GM18861 (cell line): ENCODE data around the gene ATG10.

Experiments used
- ATAC-seq: cut with Tn5 transposase; IDR thresholded peaks from one replicate; pipeline ENCODE4 v1.9.1; 2021; ENCODE audit not compliant: unreplicated experiment

Gene ATG10

DNA sequence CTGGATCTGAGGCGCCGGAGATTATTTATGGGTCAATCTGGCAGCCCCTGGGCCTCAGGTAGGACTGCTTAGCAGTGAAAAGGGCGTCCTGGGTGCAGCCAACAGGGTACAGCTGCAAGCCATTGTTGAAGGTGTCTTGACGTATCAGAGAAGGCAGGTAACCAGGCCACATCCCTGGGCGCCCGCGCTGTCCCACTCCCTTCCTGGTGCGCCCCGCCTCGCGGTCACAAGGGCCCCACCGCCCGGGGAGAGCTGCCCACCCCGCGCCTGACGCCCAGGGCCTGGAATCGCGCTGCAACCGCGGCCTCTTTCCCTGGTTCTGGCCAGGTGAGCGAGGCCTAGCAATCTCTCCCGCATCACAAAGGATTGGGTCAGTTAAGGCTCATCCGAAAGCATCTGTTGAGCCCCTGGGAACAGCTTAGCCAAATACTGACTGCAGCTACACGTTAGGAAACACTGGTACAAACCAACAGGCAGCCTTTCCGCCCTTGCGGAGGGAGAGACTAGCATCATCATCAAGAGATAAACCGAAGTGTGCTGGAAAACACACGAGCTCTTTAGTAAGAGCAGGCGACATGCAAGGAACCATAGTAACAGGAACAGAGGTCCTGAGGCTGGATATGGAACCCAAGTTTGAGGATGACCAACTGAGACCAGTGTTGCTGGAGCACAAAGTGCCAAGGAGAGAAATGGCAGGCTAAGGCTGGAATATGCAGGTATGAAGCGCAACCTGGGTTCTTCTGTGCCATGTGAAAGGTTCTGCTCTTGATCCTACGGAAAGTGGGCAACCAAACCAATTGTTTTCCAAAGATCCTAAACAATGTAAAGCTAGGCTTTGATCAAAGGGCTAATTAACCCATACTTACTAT is 302.8 kb downstream of the ATG10 start:
- no peak for ATAC-seq

GRCh38 chr5:82275216-82275664 is 303.4 kb downstream of the ATG10 start:
- no peak for ATAC-seq

DNA sequence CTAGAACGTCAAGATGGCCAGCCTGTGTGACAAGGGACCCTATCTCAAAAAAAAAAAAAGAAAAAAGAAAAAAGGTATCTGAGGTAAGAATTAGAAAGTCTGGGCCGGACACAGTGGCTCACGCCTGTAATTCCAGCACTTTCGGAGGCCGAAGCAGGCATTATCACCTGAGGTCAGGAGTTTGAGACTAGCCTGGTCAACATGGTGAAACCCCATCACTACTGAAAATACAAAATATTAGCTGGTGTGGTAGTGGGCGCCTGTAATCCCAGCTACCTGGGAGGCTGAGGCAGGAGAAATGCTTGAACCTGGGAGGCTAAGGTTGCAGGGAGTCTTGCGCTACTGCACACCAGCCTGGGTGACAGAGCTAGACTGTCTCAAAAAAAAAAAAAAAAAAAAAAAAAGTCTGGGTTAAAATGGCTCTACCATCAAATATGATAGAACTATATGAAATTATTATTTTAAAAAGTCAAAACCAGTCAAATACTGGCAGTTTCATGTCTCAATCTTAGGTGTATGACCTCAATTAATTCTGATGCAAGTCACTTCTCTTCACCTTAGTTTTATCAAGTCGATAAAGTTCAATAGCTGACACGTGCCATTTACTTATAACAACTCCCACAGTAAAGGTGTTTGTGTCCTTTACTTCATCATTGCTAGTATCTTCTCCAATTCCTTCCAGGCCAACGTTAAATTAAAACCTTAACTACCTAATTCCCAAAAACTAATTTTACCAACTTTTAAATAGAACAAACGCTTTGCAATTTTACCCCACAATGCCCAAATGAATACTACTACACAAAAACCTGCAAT is 305.2 kb downstream of the ATG10 start:
- no peak for ATAC-seq

DNA sequence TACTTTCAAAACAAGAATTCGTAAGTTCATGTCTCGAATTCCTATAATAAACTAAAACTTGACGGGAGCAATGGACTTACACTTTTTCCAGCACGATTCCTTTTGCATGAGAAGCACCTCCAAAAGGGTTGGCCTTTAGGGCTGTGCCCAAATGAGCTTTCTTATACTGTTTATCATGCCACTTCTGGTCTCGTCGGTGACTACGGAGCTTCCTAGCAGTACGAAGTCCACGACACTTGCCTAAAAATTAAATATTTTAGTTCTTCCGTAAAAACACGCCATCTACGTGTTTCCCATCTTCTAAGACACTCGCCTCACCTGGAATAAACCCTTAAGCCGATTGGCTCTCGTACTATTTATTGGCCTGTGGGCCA is 305.8 kb downstream of the ATG10 start:
- ATAC-seq: no peak

GRCh38 chr5:82277987-82278710 is 306.3 kb downstream of the ATG10 start, which contains the start of gene RPS23:
RPS23 (minus strand) TSS chr5:82278354; CDS start chr5:82278323, 31 bp downstream.
- ATAC-seq: peak; percentile 84

- no peak for ATAC-seq
Observed at GRCh38 chr5:82278711-82279370, 307.0 kb downstream of the ATG10 start.

DNA sequence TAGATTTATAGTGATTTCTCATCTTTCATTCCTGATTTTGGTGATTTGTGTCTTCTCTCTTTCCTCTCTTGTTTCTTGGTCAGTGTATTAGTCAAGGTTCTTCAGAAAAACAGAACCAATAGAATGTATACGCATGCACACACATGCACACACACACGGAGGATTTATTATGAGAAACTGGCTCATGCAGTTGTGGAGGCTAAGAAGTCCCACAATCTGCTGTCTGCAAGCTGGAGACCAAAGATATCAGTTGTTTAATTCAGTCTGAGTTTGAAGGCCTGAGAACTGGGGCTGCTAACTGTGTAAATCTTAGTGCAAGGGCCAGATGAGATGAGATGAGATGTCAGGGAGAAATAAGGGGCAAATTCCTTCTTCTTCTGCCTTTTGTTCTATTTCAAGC is 312.1 kb downstream of the ATG10 start:
- no peak for ATAC-seq

GRCh38 chr5:82285206-82285605 is 313.4 kb downstream of the ATG10 start:
- ATAC-seq: no peak

DNA sequence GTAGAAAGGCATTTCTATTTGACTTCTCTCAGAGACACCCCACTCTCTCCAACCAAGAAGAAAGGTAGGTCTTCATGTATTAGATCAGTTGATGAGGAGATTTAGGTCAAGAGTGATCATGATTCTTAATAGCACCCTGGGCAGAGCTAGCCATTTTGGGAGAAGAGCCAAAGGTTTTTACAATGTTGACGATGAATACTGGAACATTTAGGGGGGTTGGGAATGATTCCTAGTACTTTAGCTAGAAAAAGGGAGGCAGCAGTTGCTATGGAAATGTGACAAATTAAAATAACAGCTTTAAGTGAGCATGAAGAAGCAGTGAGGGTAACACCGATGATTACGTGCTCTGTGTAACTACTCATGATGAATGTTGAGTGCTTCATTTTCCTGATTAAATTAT is 315.8 kb downstream of the ATG10 start:
- no peak for ATAC-seq

DNA sequence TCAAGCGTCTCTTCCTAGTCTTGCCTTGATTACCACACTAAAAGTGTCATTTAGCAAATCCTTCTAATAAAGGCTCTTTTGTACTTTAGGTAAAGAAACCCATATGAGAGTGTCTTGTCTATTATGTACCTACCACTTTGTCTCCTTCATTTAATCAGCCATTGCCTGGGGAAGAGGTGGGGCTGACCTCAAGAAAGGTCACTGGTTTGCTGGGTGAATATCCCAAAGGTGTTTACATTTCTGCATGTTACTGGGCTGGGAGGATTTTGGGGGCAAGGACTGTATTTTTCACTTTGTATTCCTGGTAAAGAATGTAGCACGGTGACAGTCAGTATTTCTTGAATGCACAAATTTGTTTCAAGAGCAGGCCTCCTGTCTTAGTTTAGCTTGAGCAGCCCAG is 318.2 kb downstream of the ATG10 start:
- ATAC-seq: no peak

DNA sequence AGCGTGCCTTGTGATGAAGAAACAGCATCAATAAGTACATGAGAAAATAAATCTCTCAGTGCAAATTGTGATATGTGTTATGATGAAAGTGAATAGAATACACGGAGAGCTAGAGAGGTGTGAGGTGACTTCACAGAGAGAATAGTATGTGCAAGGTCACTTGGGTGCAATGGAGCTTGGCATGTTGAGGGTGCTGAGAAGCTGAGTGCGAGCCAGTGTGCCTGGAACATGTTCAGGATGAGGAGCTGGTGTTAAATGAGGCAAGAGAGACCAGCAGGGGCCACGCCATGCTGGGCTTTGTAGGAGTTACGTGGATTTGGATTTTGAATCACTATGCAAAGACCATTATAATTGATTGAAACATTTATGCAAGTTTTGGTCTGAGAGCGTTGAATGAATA is 319.1 kb downstream of the ATG10 start:
- no peak for ATAC-seq

GRCh38 chr5:82291420-82291819 is 319.6 kb downstream of the ATG10 start:
- ATAC-seq: no peak

GRCh38 chr5:82295144-82295543 is 323.3 kb downstream of the ATG10 start:
- no peak for ATAC-seq

DNA sequence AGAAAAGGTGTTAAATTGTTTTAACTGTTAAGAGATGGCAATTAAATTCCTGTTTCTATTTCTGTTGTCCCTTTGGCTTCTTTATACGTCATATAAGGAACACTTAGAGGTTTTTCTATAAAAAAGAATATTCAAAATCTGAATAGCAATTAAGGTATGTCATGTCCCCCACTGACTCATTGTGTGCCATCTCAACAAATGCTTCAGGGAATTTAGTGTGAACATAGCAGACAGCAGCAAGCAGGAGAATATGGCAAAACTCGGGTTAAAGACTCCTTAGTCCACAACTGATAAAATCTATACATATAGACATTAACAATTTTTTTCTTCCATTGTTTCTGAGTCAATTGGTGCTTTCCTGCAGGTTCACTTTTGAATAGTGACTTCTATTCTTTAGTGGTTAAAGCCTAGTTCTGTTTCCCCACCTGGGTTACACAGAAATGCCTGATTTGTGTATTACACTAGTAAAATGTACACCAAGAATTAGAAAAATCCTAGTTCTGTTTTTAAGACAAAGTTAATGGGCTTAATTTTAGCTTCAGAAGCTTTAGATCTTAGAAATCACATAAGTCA is 324.2 kb downstream of the ATG10 start:
- ATAC-seq: no peak

- ATAC-seq: no peak
Observed at GRCh38 chr5:82296929-82297328, 325.1 kb downstream of the ATG10 start.

DNA sequence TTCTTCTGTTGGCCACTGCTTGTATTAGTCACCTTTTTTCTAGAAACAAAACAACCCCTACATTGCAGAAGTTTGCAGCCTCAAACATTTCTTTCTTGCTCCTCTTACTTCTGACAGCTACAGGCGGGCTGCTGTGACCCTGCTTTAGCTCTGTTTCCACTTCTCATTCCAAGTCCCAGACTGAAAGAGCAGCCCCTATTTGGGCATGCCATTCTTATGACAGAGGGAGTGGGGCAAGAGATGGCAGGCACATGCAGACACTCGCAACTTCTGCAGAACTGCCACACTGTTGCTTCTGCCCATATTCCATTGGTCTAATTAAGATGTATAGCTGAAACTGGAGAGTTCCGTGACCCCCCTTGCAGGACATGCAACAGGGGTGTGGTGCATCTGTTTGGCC is 325.9 kb downstream of the ATG10 start:
- ATAC-seq: no peak

DNA sequence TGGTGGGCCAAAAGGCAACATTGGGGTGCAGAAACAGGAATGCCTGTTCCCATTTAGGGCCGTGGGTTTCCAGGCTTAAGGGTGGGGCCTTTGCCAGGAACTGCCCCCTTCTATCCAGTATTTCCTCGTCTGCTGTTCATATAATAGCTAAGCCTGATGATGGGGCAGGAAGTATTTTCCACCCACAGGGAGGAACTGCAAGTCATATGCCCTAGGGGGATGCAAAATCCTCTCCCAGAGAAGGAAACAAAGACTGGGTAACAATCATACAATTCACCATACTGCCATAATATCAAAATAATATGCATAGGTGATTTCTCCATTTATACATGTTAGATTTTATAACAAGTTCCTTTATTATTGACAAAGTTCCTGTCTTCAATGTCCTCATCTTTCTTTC is 326.8 kb downstream of the ATG10 start:
- ATAC-seq: no peak

- ATAC-seq: no peak
Observed at GRCh38 chr5:82301190-82301589, 329.4 kb downstream of the ATG10 start.
